Measurements from ENCODE around the gene LIN37. TPM values are rescaled to one million over a fixed set of nuclear protein-coding genes. Genes with fewer than 3 reads are reported as not detected.

The LIN37 gene
- total and polyA plus RNA-seq, 2 experiments from 2014 or later: 4.3 to 6.8 TPM

GRCh38 chr19:35715355-35715809 lies 33.0 kb upstream of the LIN37 start:
- no peaks in the 10 kb centered on the region; the same call in 2 of the 3 replicates for H3K9me3 Mint-ChIP-seq
- peaks cover 21% of the 10 kb centered on the region for H3K79me2 ChIP-seq (replicated peaks; ENCODE audit: insufficient read depth)
- H3K4me1 Mint-ChIP-seq: peaks cover 53% of the 10 kb centered on the region
- H2AFZ ChIP-seq: no peak overlapping the region
- TF ChIP-seq NANOG (IDR thresholded peaks at IDR 0.05; ENCODE audit: borderline replicate concordance) (no peak), POLR2AphosphoS5 (IDR thresholded peaks at IDR 0.05; ENCODE audit: low read depth) (no peak)
- H3K36me3 Mint-ChIP-seq (ENCODE audit: low read depth): peaks cover 7% of the 10 kb centered on the region
- no peaks in the 10 kb centered on the region for H3K36me3 ChIP-seq (ENCODE audit: insufficient read depth)
- no peaks in the 10 kb centered on the region for H3K27me3 ChIP-seq (ENCODE audit: insufficient read depth)
- H3K4me3 Mint-ChIP-seq: peak overlapping the region; percentile 88
- H3K4me3 ChIP-seq: peak overlapping the region; percentile 85
- peak overlapping the region; percentile 99 for H3K4me2 ChIP-seq
- H3K27ac Mint-ChIP-seq: no peak overlapping the region
- peaks cover 47% of the 10 kb centered on the region for H3K4me1 ChIP-seq (ENCODE audit: insufficient read depth)
- H3K9me2 ChIP-seq (ENCODE audit: insufficient read depth): no peaks in the 10 kb centered on the region
- H3F3A ChIP-seq (replicated peaks; ENCODE audit: low read depth): peaks cover 10% of the 10 kb centered on the region; the same call in 1 of the 2 replicates
- H3K27ac ChIP-seq (ENCODE audit: low read depth): no peak overlapping the region
- H3K27me3 Mint-ChIP-seq (ENCODE audit: insufficient read depth, low read depth, poor library complexity): peaks cover 30% of the 10 kb centered on the region
- no peak for DNase-seq (ENCODE audit: low spot score)
- ATAC-seq: no peak
- peaks cover 11% of the 10 kb centered on the region for H4K20me1 ChIP-seq (replicated peaks; ENCODE audit: insufficient read depth)

DNA sequence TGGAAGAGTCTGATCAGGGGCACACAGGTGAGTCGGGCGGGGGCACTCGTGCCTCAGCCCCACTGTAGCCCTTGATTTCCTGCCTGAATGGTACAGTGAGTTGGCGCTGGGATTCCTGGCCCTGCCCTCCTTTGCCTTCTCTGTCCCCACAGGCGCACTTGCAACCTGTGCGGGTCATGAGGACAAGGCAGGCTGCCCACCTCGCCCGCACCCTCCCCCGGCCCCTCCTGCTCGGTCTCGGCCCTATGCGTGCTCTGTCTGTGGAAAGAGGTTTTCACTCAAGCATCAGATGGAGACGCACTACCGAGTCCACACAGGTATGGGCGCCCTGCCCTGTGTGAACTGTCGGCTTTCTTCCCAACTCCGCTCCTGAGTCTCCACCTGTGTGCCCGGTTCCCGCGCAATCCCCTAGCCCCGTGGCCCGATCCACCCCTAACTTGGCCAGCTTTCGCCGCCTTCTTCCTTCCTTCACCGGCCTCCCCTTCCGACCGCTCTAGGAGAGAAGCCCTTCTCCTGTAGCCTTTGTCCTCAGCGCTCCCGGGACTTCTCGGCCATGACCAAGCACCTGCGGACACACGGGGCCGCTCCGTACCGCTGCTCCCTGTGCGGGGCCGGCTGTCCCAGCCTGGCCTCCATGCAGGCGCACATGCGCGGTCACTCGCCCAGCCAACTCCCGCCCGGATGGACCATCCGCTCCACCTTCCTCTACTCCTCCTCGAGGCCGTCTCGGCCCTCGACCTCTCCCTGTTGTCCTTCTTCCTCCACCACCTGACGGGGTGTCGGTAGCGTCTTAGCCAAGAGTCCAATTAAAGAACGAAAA lies 32.2 kb upstream of the LIN37 start:
- no peaks in the 10 kb centered on the region for H3K27me3 ChIP-seq (ENCODE audit: insufficient read depth)
- Mint-ChIP-seq H3K4me3 (peak overlapping the region; percentile 88), H3K9me3 (no peaks in the 10 kb centered on the region; the same call in 2 of the 3 replicates)
- TF ChIP-seq, protein P1, sequence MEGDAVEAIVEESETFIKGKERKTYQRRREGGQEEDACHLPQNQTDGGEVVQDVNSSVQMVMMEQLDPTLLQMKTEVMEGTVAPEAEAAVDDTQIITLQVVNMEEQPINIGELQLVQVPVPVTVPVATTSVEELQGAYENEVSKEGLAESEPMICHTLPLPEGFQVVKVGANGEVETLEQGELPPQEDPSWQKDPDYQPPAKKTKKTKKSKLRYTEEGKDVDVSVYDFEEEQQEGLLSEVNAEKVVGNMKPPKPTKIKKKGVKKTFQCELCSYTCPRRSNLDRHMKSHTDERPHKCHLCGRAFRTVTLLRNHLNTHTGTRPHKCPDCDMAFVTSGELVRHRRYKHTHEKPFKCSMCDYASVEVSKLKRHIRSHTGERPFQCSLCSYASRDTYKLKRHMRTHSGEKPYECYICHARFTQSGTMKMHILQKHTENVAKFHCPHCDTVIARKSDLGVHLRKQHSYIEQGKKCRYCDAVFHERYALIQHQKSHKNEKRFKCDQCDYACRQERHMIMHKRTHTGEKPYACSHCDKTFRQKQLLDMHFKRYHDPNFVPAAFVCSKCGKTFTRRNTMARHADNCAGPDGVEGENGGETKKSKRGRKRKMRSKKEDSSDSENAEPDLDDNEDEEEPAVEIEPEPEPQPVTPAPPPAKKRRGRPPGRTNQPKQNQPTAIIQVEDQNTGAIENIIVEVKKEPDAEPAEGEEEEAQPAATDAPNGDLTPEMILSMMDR (conservative IDR thresholded peaks at IDR 0.05; ENCODE audit: low read depth in 2 of 2): no peak
- TF ChIP-seq REST (IDR thresholded peaks at IDR 0.05; ENCODE audit: unreplicated experiment): no peak
- TF ChIP-seq CREB1 (CRISPR knock-in tag; IDR thresholded peaks at IDR 0.05; ENCODE audit: low read depth): no peak
- no peak for TF ChIP-seq ETS1 (IDR thresholded peaks at IDR 0.05)
- TF ChIP-seq ZNF462 (CRISPR knock-in tag; IDR thresholded peaks at IDR 0.05): no peak

More for the DNA sequence above, 32.2 kb upstream of the LIN37 start:
- Histone ChIP-seq H3K4me3 (peak overlapping the region; percentile 85), H3K27ac (ENCODE audit: low read depth) (peak overlapping the region; percentile 94), H3K4me2 (peak overlapping the region; percentile 99), H3F3A (replicated peaks; ENCODE audit: low read depth) (peaks cover 10% of the 10 kb centered on the region; the same call in 1 of the 2 replicates), H3K79me2 (replicated peaks; ENCODE audit: insufficient read depth) (peaks cover 21% of the 10 kb centered on the region), H3K4me1 (ENCODE audit: insufficient read depth) (peaks cover 39% of the 10 kb centered on the region), H3K9me2 (ENCODE audit: insufficient read depth) (no peaks in the 10 kb centered on the region), H2AFZ (peak overlapping the region; percentile 88), H3K36me3 (ENCODE audit: insufficient read depth) (no peaks in the 10 kb centered on the region), H4K20me1 (replicated peaks; ENCODE audit: insufficient read depth) (peaks cover 11% of the 10 kb centered on the region)
- H3K27ac Mint-ChIP-seq: peak overlapping the region; percentile 97
- H3K4me1 Mint-ChIP-seq: peaks cover 47% of the 10 kb centered on the region
- peaks cover 10% of the 10 kb centered on the region for H3K36me3 Mint-ChIP-seq (ENCODE audit: low read depth)
- peak; percentile 26 for ATAC-seq
- peak; percentile 41 for DNase-seq (ENCODE audit: low spot score)
- peaks cover 30% of the 10 kb centered on the region for H3K27me3 Mint-ChIP-seq (ENCODE audit: insufficient read depth, low read depth, poor library complexity)

Measured in GM23338 (cell line).